ENCODE measurements around the gene PRKAG2.

Gene PRKAG2

DNA sequence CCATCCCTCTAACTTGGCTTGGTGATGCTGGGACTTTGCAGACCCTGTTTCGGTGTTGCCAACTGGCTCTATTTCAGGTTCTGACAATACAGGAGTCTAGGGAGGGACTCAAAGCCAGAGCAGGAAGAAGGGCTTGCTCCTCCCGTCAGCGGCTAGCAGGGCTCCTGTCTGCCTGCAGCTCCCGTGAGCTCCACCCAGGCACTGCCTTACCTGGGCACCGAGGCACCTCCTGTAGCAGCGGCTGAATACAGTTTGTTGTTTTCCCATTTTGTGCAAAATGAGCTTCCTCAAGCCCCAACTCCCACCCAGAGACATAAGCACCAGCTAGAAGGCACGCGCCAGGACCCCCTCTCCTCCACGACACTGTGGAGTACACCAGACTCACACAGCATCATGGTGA lies 287.9 kb downstream of the PRKAG2 start:
- no peak for TF ChIP-seq EZH2 (IDR thresholded peaks at IDR 0.05; ENCODE audit: borderline replicate concordance, low read length)
- no peak overlapping the region for H3K4me2 ChIP-seq (ENCODE audit: low read length)
- no peaks in the 10 kb centered on the region for H3K36me3 ChIP-seq (ENCODE audit: insufficient read depth, low read length)
- no peaks in the 10 kb centered on the region for H3K9me2 ChIP-seq (ENCODE audit: low read depth, low read length)
- no peaks in the 10 kb centered on the region for H3K79me2 ChIP-seq (ENCODE audit: insufficient read depth, low read length)
- H3K4me1 ChIP-seq (ENCODE audit: insufficient read depth, low read length, severe bottlenecking), result no peaks in the 10 kb centered on the region
- H3K9ac ChIP-seq (ENCODE audit: low read length), result no peak overlapping the region
- H4K20me1 ChIP-seq (ENCODE audit: insufficient read depth, low read length), result no peaks in the 10 kb centered on the region
- H3K27ac ChIP-seq (ENCODE audit: low read depth, low read length, poor library complexity, severe bottlenecking), result no peak overlapping the region
- H3K9me3 ChIP-seq (ENCODE audit: low read length), result no peaks in the 10 kb centered on the region
- no peak overlapping the region for H2AFZ ChIP-seq (ENCODE audit: low read length)
- H3K27me3 ChIP-seq (ENCODE audit: insufficient read depth, low read length), result peaks cover 6% of the 10 kb centered on the region; the same call in 1 of the 2 replicates
- no peaks in the 10 kb centered on the region for H3F3A ChIP-seq (ENCODE audit: insufficient read depth, low read length)
- H3K4me3 ChIP-seq (ENCODE audit: low read depth, low read length, poor library complexity, severe bottlenecking), result no peak overlapping the region

DNA sequence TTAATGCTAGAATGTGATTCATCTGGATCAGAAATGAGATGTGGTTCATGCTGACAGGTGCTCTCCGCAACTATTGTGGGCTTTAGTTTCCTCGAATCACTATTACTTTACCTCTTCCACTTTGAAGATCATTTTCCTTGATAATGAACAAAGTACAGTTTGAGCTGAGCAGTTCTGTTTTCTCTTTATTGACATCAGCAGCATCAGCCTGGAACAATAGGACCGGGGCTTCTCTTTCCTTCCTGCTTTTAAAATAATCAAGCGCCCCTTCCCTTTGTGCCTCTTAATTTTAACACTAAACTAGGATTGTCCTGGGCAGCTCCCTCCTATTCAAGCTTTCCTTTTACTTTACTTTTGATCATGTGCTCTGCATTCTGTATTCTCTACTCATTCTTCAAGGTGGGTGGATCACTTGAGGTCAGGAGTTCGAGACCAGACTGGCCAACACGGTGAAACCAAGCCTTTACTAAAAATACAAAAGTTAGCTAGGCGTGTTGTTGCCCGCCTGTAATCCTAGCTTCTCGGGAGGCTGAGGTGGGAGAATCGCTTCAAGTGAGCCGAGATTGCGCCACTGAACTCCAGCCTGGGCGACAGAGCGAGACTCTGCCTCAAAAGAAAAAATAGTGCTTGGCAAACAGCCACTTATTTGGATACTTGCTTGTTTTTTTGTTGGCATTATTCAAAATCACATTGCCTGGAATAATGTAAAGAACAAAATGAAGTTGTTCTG lies 290.2 kb downstream of the PRKAG2 start:
- H3F3A ChIP-seq (ENCODE audit: insufficient read depth, low read length), result no peaks in the 10 kb centered on the region
- H3K27me3 ChIP-seq (ENCODE audit: insufficient read depth, low read length), result peaks cover 6% of the 10 kb centered on the region; the same call in 1 of the 2 replicates
- no peak overlapping the region for H3K4me2 ChIP-seq (ENCODE audit: low read length)
- H2AFZ ChIP-seq (ENCODE audit: low read length), result no peak overlapping the region
- H3K36me3 ChIP-seq (ENCODE audit: insufficient read depth, low read length), result no peaks in the 10 kb centered on the region
- TF ChIP-seq, protein P1, sequence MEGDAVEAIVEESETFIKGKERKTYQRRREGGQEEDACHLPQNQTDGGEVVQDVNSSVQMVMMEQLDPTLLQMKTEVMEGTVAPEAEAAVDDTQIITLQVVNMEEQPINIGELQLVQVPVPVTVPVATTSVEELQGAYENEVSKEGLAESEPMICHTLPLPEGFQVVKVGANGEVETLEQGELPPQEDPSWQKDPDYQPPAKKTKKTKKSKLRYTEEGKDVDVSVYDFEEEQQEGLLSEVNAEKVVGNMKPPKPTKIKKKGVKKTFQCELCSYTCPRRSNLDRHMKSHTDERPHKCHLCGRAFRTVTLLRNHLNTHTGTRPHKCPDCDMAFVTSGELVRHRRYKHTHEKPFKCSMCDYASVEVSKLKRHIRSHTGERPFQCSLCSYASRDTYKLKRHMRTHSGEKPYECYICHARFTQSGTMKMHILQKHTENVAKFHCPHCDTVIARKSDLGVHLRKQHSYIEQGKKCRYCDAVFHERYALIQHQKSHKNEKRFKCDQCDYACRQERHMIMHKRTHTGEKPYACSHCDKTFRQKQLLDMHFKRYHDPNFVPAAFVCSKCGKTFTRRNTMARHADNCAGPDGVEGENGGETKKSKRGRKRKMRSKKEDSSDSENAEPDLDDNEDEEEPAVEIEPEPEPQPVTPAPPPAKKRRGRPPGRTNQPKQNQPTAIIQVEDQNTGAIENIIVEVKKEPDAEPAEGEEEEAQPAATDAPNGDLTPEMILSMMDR (IDR thresholded peaks at IDR 0.05; ENCODE audit: low read length), result no peak
- TF ChIP-seq EZH2 (IDR thresholded peaks at IDR 0.05; ENCODE audit: borderline replicate concordance, low read length), result no peak
- no peaks in the 10 kb centered on the region for H4K20me1 ChIP-seq (ENCODE audit: insufficient read depth, low read length)
- H3K27ac ChIP-seq (ENCODE audit: low read depth, low read length, poor library complexity, severe bottlenecking), result no peak overlapping the region
- H3K9me2 ChIP-seq (ENCODE audit: low read depth, low read length), result no peaks in the 10 kb centered on the region
- H3K4me3 ChIP-seq (ENCODE audit: low read depth, low read length, poor library complexity, severe bottlenecking), result no peak overlapping the region
- no peaks in the 10 kb centered on the region for H3K79me2 ChIP-seq (ENCODE audit: insufficient read depth, low read length)
- H3K9ac ChIP-seq (ENCODE audit: low read length), result no peak overlapping the region
- no peaks in the 10 kb centered on the region for H3K9me3 ChIP-seq (ENCODE audit: low read length)
- H3K4me1 ChIP-seq (ENCODE audit: insufficient read depth, low read length, severe bottlenecking), result no peaks in the 10 kb centered on the region

DNA sequence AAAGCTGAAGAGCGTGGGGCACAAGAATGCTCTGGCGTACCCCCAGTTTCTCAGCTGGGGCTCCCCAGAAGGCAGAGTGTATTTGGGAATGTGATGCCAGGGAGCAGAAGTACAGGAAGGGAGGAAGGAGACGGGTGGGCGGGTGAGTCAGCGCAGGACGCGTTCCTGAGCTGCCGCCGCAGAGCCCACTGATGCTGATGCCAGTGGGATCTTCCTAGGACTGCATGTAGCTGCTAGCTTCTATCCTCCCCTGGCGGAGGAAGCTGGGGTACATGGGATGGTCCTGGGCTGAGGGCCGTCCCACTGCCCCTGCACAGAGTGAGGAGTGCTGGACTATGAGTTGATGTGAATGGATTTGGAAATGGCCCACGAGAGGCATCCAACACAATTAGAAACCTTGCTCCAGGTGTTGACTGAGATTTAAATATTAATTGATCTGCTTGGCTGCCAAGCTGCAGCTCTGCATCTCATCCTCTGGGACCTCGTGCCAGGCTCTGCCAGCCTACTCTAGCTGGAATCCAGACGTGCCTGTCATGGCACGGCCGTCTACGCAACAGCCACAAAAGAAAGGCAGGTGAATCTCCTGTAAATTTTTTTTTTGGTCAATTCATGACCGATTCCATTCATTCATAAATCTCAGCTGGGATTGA lies 291.0 kb downstream of the PRKAG2 start:
- no peak overlapping the region for H3K27ac ChIP-seq (ENCODE audit: low read depth, low read length, poor library complexity, severe bottlenecking)
- H2AFZ ChIP-seq (ENCODE audit: low read length), result no peak overlapping the region
- H3K9ac ChIP-seq (ENCODE audit: low read length), result no peak overlapping the region
- H3K79me2 ChIP-seq (ENCODE audit: insufficient read depth, low read length), result no peaks in the 10 kb centered on the region
- no peaks in the 10 kb centered on the region; the same call in 1 of the 2 replicates for H3K27me3 ChIP-seq (ENCODE audit: insufficient read depth, low read length)
- no peak overlapping the region for H3K4me3 ChIP-seq (ENCODE audit: low read depth, low read length, poor library complexity, severe bottlenecking)
- no peaks in the 10 kb centered on the region for H3K9me3 ChIP-seq (ENCODE audit: low read length)
- H3K4me1 ChIP-seq (ENCODE audit: insufficient read depth, low read length, severe bottlenecking), result no peaks in the 10 kb centered on the region
- H4K20me1 ChIP-seq (ENCODE audit: insufficient read depth, low read length), result no peaks in the 10 kb centered on the region
- H3K36me3 ChIP-seq (ENCODE audit: insufficient read depth, low read length), result no peaks in the 10 kb centered on the region
- no peaks in the 10 kb centered on the region for H3F3A ChIP-seq (ENCODE audit: insufficient read depth, low read length)
- TF ChIP-seq, protein P1 (IDR thresholded peaks at IDR 0.05; ENCODE audit: low read length), result no peak
- no peak for TF ChIP-seq EZH2 (IDR thresholded peaks at IDR 0.05; ENCODE audit: borderline replicate concordance, low read length)
- no peak overlapping the region for H3K4me2 ChIP-seq (ENCODE audit: low read length)
- H3K9me2 ChIP-seq (ENCODE audit: low read depth, low read length), result no peaks in the 10 kb centered on the region

Measured in OCI-LY1 (cell line).